Psoas muscle (tissue), 8 donors: Measurements from ENCODE around the gene CEBPG. TPM values are rescaled to one million over a fixed set of nuclear protein-coding genes. Genes with fewer than 3 reads are reported as not detected.

Source experiments
- ATAC-seq, 4 donors: fragments of 200-7000 bp; cut with Tn5 transposase; one replicate each; pipeline ENCODE4 v1.9.1; 2020; ENCODE audit warnings: moderate library complexity in 3 of 4, mild to moderate bottlenecking in 2 of 4
- DNase-seq, 2 donors: peaks; one replicate each; pipeline ENCODE4 v3.0.0-alpha.2; 2020
- H3K27ac ChIP-seq: fragments of 200-600 bp; one replicate; pipeline ENCODE4 v1.8.0; 2022
- H3K27me3 ChIP-seq, 3 donors: fragments of 200-600 bp in 1 of 3; one replicate each; pipeline versions ENCODE4 v1.6.1 to v1.8.0; 2013 to 2022; ENCODE audit warnings: low read length in 2 of 3, mild to moderate bottlenecking in 2 of 3, moderate library complexity in 1 of 3; ENCODE audit not compliant: insufficient read depth in 3 of 3
- H3K36me3 ChIP-seq, 2 donors: fragments of 200-600 bp in 1 of 2; one replicate each; pipeline versions ENCODE4 v1.6.1 to v1.8.0; 2013 to 2022; ENCODE audit warnings: low read depth in 1 of 2, mild to moderate bottlenecking in 1 of 2, moderate library complexity in 1 of 2; ENCODE audit not compliant: insufficient read depth in 1 of 2
- H3K4me1 ChIP-seq: fragments of 200-600 bp; one replicate; pipeline ENCODE4 v1.8.0; 2022
- H3K4me3 ChIP-seq: fragments of 200-600 bp; one replicate; pipeline ENCODE4 v1.8.0; 2022; ENCODE audit warnings: mild to moderate bottlenecking
- H3K9me3 ChIP-seq: fragments of 200-600 bp; one replicate; pipeline ENCODE4 v1.8.0; 2022
- WGBS, 3 donors: extraction: QIAGEN DNeasy Blood & Tissue Kit; methylation state at CpG; one replicate each; pipeline versions ENCODE4 v1.1.6 to v1.1.7; 2013; 5-methylcytosine and 5-hydroxymethylcytosine counted together
- intact Hi-C, 2 donors: fragments of 100-400 bp; cut with DNase I; formaldehyde crosslinking; loops; one replicate each; pipeline versions ENCODE4 v1.11.0 to v1.14.2; 2022
- polyA plus RNA-seq, 3 donors: library from polyadenylated mRNA; stranded (reverse); fragments of 200-250 nt; gene quantifications; one replicate each; pipeline ENCODE4 v1.2.3, GENCODE V29; 2013
- total RNA-seq, 4 donors: library from RNA; stranded (reverse); fragmentation: NEBNext Ultra II Directional in 2 of 4; extraction: Animal tissue kit (Norgen Biotek cat#: 25700) in 2 of 4; gene quantifications; one replicate each; pipeline versions ENCODE4 v1.2.1 to v1.2.4, GENCODE V29; 2021 to 2023
- TF ChIP-seq, protein P1 (sequence below): fragments of 200-600 bp; IDR thresholded peaks from one replicate; pipeline ENCODE4 v1.8.0; 2022; ENCODE audit warnings: antibody characterized with exemption
- donor health status: healthy with polysubstance abuse.
- donor health status: DM: no; HTN: no; CAD: no; lungs with moderate emphysema.
- donor health status: Bipolar disorder and iron deficiency.
- donor health status: healthy.
- donor health status: DM: yes; HTN: yes; CAD: no.
- donor health status: DM: no; HTN: no; CAD: no.
- donor health status: DM: no; HTN: no; CAD: no.
- donor health status: DM: yes; HTN: yes; CAD: no.

The CEBPG gene
- total and polyA plus RNA-seq, 7 donors: 29.9 to 95.7 (median 50.1) TPM

DNA sequence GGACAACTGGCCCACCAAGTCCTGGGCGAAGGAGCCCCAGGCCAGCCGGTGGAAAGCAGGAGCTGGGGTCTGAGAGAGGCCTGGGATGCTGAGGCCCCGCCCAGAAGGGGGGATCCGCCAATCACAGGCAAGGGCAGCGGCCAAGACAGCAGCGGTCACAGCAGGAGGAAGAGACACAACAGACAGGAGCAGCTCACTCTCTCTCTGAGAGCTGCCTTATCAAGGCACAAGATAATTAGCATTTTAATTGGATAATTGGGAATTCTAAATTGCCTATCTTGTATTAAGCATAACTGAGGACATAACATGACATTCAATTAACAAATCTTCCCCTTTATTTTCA lies 46.2 kb downstream of the CEBPG start:
- no peak overlapping the region for H3K27ac ChIP-seq
- TF ChIP-seq, protein P1, sequence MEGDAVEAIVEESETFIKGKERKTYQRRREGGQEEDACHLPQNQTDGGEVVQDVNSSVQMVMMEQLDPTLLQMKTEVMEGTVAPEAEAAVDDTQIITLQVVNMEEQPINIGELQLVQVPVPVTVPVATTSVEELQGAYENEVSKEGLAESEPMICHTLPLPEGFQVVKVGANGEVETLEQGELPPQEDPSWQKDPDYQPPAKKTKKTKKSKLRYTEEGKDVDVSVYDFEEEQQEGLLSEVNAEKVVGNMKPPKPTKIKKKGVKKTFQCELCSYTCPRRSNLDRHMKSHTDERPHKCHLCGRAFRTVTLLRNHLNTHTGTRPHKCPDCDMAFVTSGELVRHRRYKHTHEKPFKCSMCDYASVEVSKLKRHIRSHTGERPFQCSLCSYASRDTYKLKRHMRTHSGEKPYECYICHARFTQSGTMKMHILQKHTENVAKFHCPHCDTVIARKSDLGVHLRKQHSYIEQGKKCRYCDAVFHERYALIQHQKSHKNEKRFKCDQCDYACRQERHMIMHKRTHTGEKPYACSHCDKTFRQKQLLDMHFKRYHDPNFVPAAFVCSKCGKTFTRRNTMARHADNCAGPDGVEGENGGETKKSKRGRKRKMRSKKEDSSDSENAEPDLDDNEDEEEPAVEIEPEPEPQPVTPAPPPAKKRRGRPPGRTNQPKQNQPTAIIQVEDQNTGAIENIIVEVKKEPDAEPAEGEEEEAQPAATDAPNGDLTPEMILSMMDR: no peak
- H3K4me1 ChIP-seq: no peaks in the 10 kb centered on the region
- H3K4me3 ChIP-seq: no peak overlapping the region
- no peak for DNase-seq
- no peaks in the 10 kb centered on the region for H3K9me3 ChIP-seq
- intact Hi-C loops: loop anchor here in 1 of 2 donors (5.0 to 10.0 kb wide), 2 partner anchors 353 to 725 kb away; no protein-coding TSS in a partner anchor
- H3K36me3 ChIP-seq: no peaks in the 10 kb centered on the region
- 48 to 59% (median 53%) methylated on average over 6 of the region's 6 CpGs for WGBS, 3 donors
- no peaks in the 10 kb centered on the region for H3K27me3 ChIP-seq
- no peak for ATAC-seq

DNA sequence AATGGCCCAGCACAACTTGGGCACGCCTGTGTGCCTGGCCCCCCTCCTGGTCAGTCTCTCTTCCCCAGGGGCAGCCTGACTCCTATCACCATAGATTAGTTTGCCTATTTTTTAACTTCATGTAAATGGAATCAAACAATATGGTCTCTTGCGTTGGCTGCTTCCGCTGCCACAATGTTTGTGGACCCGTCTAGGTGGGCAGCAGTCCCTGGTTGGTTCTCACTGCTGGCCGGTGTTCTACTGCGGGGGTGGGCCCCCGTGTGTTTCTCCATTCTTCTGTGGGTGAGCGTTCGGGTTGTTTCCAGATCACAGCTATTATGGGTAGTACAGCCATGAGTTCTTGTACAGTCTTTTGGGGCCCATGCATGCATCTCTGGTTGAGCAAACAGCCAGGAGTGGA lies 47.3 kb downstream of the CEBPG start:
- H3K9me3 ChIP-seq: no peaks in the 10 kb centered on the region
- H3K27ac ChIP-seq: no peak overlapping the region
- H3K27me3 ChIP-seq: no peaks in the 10 kb centered on the region
- no peak overlapping the region for H3K4me3 ChIP-seq
- H3K4me1 ChIP-seq: no peaks in the 10 kb centered on the region
- 82 to 95% (median 93%) methylated on average over 9 of the region's 9 CpGs for WGBS, 3 donors
- no peak for DNase-seq
- H3K36me3 ChIP-seq: no peaks in the 10 kb centered on the region
- intact Hi-C loops: loop anchor here in 1 of 2 donors (10.0 kb wide), 1 partner anchor 724 kb away; no protein-coding TSS in a partner anchor
- ATAC-seq: no peak
- TF ChIP-seq, protein P1: no peak

DNA sequence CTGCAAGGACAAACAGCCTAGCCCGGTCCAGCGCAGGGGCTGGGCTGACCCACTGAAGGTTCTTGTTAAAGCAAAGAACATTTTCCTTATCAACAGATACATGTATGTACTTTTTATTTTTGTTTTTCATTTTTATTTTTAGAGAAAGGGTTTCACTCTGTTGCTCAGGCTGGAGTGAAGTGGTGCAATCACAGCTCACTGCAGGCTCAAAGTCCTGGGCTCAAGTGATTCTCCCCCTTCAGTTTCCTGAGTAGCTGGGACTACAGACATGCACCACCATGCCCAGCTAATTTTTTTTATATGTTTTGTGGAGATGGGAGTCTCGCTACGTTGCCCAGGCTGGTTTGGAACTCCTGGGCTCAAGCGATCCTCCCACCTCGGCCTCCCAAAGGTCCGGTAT lies 47.9 kb downstream of the CEBPG start:
- TF ChIP-seq, protein P1: no peak
- H3K36me3 ChIP-seq: no peaks in the 10 kb centered on the region
- ATAC-seq (no peak), DNase-seq (no peak)
- no peak overlapping the region for H3K27ac ChIP-seq
- no peaks in the 10 kb centered on the region for H3K9me3 ChIP-seq
- WGBS, 3 donors: 89 to 97% (median 97%) methylated on average over 7 of the region's 7 CpGs
- no peaks in the 10 kb centered on the region for H3K27me3 ChIP-seq
- no peaks in the 10 kb centered on the region for H3K4me1 ChIP-seq
- intact Hi-C loops: loop anchor here in 1 of 2 donors (10.0 kb wide), 1 partner anchor 723 kb away; no protein-coding TSS in a partner anchor
- no peak overlapping the region for H3K4me3 ChIP-seq

DNA sequence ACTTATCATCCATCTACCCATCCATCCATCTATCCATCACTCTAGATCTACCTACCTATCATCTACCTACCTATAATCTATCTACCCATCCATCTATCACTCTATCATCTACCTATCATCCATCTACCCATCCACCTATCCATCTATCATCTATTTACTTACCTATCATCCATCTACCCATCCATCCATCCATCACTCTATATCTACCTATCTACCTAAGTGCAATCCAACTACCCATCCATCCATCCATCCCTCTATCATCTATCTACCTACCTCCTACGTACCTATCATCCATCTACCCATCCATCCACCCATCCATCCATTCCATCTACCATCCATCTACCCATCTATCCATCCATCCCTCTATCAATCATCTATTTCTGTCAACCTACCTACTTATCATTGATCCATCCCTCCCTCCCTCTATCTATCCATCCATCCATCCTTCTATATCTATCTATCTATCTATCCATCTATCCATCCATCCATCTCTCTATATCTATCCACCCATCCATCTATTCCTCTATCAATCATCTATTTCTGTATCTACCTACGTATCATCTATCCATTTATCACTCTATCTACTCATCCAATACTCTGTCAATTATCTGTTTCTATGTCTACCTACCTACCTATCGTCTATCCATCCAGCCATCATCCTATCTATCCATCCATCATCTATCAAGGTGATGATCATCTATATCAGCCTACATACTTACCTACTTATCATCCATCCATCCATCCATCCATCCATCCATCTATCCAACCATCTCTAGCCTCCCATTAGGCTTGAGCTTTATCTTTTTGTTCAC lies 49.1 kb downstream of the CEBPG start:
- Histone ChIP-seq H3K27ac (no peak overlapping the region), H3K27me3 (no peaks in the 10 kb centered on the region), H3K4me1 (no peaks in the 10 kb centered on the region), H3K36me3 (no peaks in the 10 kb centered on the region), H3K4me3 (no peak overlapping the region), H3K9me3 (no peaks in the 10 kb centered on the region)
- intact Hi-C loops: loop anchor here in 1 of 2 donors (10.0 kb wide), 1 partner anchor 722 kb away; no protein-coding TSS in a partner anchor
- TF ChIP-seq, protein P1: no peak
- DNase-seq (no peak), ATAC-seq (no peak)
- WGBS, 3 donors: 97 to 98% (median 98%) methylated on average over 3 of the region's 3 CpGs
